Right ventricle myocardium superior (tissue), 1 donor: ENCODE data around the gene HAS3. TPM values are rescaled to one million over a fixed set of nuclear protein-coding genes. Genes with fewer than 3 reads are reported as not detected.
"Not testable (repeated sequence)": the region's sequence is repeated elsewhere in the genome, so short reads cannot be mapped to it uniquely, and the experiment has no call there.

ENCODE experiments used
- ATAC-seq: fragments of 200-7000 bp; cut with Tn5 transposase; one replicate; pipeline ENCODE4 v1.9.1; 2020; ENCODE audit warnings: mild to moderate bottlenecking; ENCODE audit not compliant: poor library complexity
- DNase-seq: peaks from one replicate; pipeline ENCODE4 v3.0.0-alpha.2; 2020
- intact Hi-C: fragments of 100-400 bp; cut with DNase I; formaldehyde crosslinking; loops from one replicate; pipeline ENCODE4 v1.11.2; 2022
- total RNA-seq: library from RNA; stranded (reverse); fragmentation: NEBNext Ultra II Directional; extraction: Animal tissue kit (Norgen Biotek cat#: 25700); gene quantifications from one replicate; pipeline ENCODE4 v1.2.1, GENCODE V29; 2021
- donor health status: DM: no; HTN: yes; CAD: no; lungs with severe emphysema.

The HAS3 gene
- total RNA-seq, 1 donor from 2014 or later, result 0.19 TPM

DNA sequence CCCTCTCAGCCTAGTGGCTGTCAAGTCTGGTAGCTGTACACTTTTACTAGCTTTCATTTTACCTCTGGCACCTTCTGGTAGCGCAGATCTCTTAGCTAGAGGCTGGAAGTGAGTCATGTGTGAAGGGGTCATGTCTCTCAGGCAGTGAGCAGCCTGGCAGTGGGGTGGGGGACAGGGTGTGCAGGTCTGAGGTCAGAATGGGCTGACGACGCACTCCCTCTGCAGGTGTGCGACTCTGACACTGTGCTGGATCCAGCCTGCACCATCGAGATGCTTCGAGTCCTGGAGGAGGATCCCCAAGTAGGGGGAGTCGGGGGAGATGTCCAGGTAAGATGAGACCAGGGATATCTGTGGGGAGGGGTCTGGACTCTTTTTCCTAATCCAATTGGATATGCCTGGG, 7.8 kb downstream of the HAS3 start:
- ATAC-seq, result no peak
- no peak for DNase-seq
- intact Hi-C loops, result no loop called here

DNA sequence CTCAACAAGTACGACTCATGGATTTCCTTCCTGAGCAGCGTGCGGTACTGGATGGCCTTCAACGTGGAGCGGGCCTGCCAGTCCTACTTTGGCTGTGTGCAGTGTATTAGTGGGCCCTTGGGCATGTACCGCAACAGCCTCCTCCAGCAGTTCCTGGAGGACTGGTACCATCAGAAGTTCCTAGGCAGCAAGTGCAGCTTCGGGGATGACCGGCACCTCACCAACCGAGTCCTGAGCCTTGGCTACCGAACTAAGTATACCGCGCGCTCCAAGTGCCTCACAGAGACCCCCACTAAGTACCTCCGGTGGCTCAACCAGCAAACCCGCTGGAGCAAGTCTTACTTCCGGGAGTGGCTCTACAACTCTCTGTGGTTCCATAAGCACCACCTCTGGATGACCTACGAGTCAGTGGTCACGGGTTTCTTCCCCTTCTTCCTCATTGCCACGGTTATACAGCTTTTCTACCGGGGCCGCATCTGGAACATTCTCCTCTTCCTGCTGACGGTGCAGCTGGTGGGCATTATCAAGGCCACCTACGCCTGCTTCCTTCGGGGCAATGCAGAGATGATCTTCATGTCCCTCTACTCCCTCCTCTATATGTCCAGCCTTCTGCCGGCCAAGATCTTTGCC, 9.0 kb downstream of the HAS3 start:
- intact Hi-C loops, result no loop called here
- no peak for ATAC-seq
- DNase-seq, result no peak

- intact Hi-C loops, result no loop called here
- ATAC-seq (no peak), DNase-seq (no peak)
Observed at GRCh38 chr16:69114976-69115355, 9.5 kb downstream of the HAS3 start.

GRCh38 chr16:69115361-69115760, 9.9 kb downstream of the HAS3 start:
- DNase-seq (no peak), ATAC-seq (no peak)
- intact Hi-C loops, result no loop called here

DNA sequence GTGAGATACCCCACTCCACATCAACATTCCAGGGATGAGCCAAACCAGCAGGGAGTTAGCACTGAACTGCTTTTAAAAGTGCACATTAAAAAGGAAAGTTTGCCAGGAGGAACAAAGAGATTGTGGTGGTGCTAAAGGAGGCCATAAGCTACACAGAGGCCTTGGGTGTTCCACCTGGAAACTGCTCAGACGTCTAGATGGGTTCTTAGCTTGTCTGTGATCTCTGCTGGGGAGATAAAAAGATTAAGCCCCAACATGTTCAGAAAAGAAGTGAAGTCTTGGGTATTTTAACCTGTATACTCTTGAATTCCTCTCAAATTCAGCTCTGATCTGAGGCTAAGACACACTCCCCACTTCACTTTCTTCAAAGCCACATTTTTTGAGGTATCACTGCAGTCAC, 10.4 kb downstream of the HAS3 start:
- intact Hi-C loops, result no loop called here
- no peak for ATAC-seq

GRCh38 chr16:69116256-69116875, 10.9 kb downstream of the HAS3 start:
- intact Hi-C loops, result no loop called here
- DNase-seq (no peak), ATAC-seq (no peak)

More for the DNA sequence above, 10.4 kb downstream of the HAS3 start:
- no peak for DNase-seq

GRCh38 chr16:69116906-69117305, 11.5 kb downstream of the HAS3 start:
- ATAC-seq (no peak), DNase-seq (no peak)
- intact Hi-C loops, result no loop called here

DNA sequence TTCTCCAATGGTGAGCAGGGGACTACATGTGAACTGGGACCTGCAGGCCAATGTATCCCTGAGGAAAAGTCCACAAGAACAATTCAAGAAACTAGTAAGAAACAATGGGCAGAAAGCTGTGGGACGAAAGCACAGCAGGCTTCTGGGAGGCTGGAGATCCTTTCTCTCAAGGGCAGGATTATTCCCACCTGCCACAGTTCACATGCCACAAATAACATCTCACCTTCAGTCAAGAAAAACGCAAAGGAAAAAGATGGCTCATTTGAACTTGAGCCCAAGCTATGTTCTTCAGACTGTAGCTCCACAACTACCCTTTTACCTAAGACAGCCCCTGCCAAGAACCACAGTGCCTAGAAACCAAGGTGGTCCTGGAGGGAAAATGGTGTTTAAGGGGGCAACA, 13.0 kb downstream of the HAS3 start:
- intact Hi-C loops, result no loop called here
- ATAC-seq (no peak), DNase-seq (no peak)

GRCh38 chr16:69118994-69119393, 13.5 kb downstream of the HAS3 start:
- intact Hi-C loops, result no loop called here
- DNase-seq (no peak), ATAC-seq (no peak)

DNA sequence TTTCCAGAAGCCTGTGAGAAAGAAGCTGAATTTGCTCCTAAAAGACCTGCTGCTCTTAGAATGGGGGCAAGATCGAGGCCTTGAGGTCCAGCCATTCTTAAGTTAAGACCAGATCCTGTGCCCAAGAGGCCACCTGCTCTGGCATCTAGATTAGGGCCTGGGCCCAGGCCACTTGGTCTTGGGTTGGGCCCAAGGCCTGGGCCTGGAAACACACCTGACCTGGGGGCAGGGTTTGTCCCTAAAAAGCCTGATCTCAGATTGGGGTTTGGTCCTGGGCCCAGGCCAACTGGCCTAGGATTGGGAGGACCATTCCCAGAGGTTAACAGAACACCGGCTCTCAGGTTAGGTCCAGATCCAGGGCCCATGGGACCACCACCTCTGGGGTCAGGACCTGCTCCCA, 14.1 kb downstream of the HAS3 start:
- ATAC-seq (no peak), DNase-seq (no peak)
- intact Hi-C loops, result no loop called here

DNA sequence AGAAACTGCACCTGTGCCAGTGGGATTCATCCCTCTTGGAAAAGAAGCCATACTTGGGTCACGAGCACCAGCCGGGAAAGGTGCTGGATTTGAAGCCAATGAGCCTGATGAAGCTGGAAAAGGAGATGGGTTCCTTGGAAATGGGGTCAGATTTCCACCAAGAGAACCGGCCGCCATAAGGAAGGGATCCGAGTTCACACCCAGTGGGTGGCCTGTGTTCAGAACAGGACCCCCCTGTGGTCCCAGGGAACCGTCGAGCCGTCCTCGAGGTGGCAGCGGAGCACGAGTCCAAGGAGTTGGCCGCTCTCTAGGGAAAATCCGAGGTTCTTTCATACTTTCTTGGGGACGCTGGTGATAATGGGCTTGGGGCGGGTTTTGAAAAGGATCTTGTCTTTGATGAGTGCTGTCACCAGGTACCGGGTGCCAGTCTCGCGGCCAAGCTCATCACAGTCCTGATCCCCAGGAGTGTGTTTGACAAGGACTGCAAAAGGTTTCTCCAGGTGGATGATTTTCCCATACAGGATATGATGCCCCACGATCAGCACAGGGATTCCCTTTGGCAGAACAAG, 14.7 kb downstream of the HAS3 start:
- no peak for ATAC-seq

DNA sequence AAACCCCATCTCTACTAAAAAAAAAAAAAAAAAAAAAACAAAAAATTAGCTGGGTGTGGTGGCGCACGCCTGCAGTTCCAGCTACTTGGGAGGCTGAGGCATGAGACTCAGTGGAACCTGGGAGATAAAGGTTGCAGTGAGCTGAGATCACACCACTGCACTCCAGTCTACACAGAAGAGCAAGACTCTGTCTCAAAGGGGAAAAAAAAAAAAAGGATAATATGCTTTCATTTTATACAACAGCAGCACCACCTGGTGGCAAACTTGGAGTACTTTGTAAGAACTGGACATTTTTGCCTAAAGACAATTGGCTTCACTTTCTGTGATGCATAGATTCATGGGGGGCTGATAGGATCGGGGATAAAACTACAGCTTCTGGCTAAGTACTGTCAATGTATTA, 18.5 kb downstream of the HAS3 start:
- intact Hi-C loops, result loop anchor here (5.0 to 10.0 kb wide), 2 partner anchors 222 to 599 kb away; no protein-coding TSS in a partner anchor
- ATAC-seq (peak; percentile 61), DNase-seq (no peak)

More for the DNA sequence above, 14.7 kb downstream of the HAS3 start:
- DNase-seq, result no peak
- intact Hi-C loops, result loop anchor here (5.0 to 10.0 kb wide), 2 partner anchors 218 to 595 kb away; no protein-coding TSS in a partner anchor

GRCh38 chr16:69124406-69124805, 19.0 kb downstream of the HAS3 start:
- ATAC-seq, result not testable (repeated sequence)

GRCh38 chr16:69124961-69125360, 19.5 kb downstream of the HAS3 start:
- ATAC-seq, DNase-seq: not testable (repeated sequence)
- intact Hi-C loops, result loop anchor here (5.0 to 10.0 kb wide), 2 partner anchors 223 to 600 kb away; no protein-coding TSS in a partner anchor

More at GRCh38 chr16:69124406-69124805, 19.0 kb downstream of the HAS3 start:
- intact Hi-C loops, result loop anchor here (5.0 to 10.0 kb wide), 2 partner anchors 222 to 600 kb away; no protein-coding TSS in a partner anchor
- DNase-seq, result not testable (repeated sequence)

GRCh38 chr16:69126221-69126620, 20.8 kb downstream of the HAS3 start:
- ATAC-seq (no peak), DNase-seq (no peak)
- intact Hi-C loops, result loop anchor here (10.0 kb wide), 1 partner anchor 601 kb away; no protein-coding TSS in a partner anchor

- intact Hi-C loops, result loop anchor here (10.0 kb wide), 1 partner anchor 602 kb away; no protein-coding TSS in a partner anchor
- not testable (repeated sequence) for DNase-seq, ATAC-seq
Observed at GRCh38 chr16:69126801-69127200, 21.3 kb downstream of the HAS3 start.

- intact Hi-C loops, result loop anchor here (10.0 kb wide), 1 partner anchor 603 kb away; no protein-coding TSS in a partner anchor
- DNase-seq (no peak), ATAC-seq (no peak)
Observed at GRCh38 chr16:69127966-69128510, 22.6 kb downstream of the HAS3 start.

DNA sequence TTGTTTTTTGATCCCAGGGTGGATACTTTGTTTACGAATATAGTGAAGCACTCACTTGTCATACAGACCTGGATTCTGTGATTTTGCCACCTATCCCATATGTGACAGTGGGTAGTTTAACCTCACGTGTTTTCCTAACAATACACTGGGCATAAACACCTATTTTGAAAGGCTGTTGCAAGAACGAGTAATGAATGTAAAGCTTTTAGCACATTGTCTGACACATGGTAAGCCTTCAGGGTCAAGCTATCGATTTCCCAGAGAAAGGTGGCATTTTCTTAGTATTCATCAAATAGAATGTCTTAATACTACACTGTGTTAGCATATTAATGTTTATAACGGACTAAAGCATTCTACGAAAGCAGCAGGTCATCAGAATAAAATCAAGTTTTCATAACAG, 25.0 kb downstream of the HAS3 start:
- DNase-seq (no peak), ATAC-seq (no peak)
- intact Hi-C loops, result loop anchor here (10.0 kb wide), 1 partner anchor 64 kb away; no protein-coding TSS in a partner anchor

DNA sequence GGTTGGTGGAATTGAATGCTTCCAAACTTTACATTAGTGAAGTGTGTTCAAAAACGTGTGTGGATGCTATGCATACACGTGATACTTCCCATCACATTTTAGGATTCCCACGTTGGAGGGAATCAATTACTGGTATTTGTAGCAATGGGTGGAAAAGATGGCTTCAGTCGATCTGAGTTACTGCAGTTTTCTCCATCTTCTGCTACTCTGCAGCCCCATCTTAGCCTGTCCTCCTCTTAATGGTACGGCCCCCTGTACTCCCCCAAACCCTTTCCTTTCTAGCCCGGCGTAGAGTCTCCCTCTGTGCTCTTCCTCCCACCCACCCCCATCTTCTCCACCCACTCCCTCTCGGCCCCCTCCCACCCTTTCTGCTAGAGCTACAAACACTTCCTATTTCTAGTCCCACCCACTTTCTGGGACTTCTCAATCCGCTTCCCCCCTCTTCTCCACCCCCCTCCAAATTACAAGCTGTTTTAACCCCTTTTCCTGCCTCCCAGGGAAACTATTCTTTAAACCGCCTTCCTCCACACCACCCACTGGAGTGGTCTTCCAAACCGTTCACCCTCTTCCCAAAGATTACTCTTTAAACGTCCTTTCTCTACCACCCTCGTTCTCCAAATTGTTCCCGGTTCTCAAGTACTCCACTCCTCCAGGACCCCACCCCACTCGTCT, 25.9 kb downstream of the HAS3 start:
- DNase-seq (no peak), ATAC-seq (no peak)
- intact Hi-C loops, result loop anchor here (10.0 kb wide), 1 partner anchor 63 kb away; no protein-coding TSS in a partner anchor
